Measurements from ENCODE around the gene SERPING1. TPM values are rescaled to one million over a fixed set of nuclear protein-coding genes. Genes with fewer than 3 reads are reported as not detected.

The SERPING1 gene
- total and polyA plus RNA-seq, 2 donors (not counting 3 experiments of a cell fraction or from before 2014, with no cell fraction given) = 0.30 TPM; not detected in 1

DNA sequence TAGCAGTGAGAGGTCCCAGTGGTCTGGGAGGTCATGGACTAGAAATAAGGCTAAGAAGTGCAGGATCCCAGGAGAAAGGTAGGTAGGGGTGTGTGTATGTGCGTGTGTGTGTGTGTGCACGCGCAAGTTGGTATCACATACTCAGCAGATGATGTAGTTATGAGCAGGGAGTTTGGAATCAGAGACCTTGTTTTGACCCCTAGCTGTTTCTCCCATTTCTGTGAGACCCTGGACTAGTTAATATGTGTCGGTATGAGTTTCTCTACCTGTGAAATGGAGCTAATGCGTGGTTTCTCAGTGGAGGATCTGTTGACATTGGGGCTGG, 1.3 kb downstream of the SERPING1 start:
- ChIA-PET CTCF (interaction anchor here (1.1 to 1.6 kb wide), 2 partner anchors 31 to 42 kb away, joined by 4 read pairs; partner anchors contain the start of gene UBE2L6), POLR2A (no interaction called here)
- dilution Hi-C loops (cut with MboI; ENCODE audit: extremely low pct_ligation_motif_present, low sequenced_read_pairs) = no loop called here
- Histone ChIP-seq H3K4me2 (ENCODE audit: insufficient read depth, low read length) (no peak overlapping the region), H3K9me1 (replicated peaks; ENCODE audit: control insufficient read depth, extremely low read depth, insufficient read depth, low read length) (no peaks in the 10 kb centered on the region), H2AFZ (ENCODE audit: low read depth, low read length) (no peak overlapping the region), H3K79me2 (ENCODE audit: control insufficient read depth, insufficient read depth, low read length) (no peaks in the 10 kb centered on the region), H3K27ac (ENCODE audit: insufficient read depth, low read depth, low read length) (no peak overlapping the region), H3K4me3 (replicated peaks in 1 of 3; ENCODE audit: insufficient read depth in 1 of 3, low read depth in 1 of 3, low read length in 3 of 3) (no peak overlapping the region), H4K20me1 (replicated peaks; ENCODE audit: control insufficient read depth, extremely low read depth, insufficient read depth, low read length) (no peaks in the 10 kb centered on the region), H3K9me3 (replicated peaks; ENCODE audit: control insufficient read depth, insufficient read depth, low read length) (no peaks in the 10 kb centered on the region), H3K27me3 (ENCODE audit: control insufficient read depth in 2 of 2, insufficient read depth in 2 of 2, low read length in 2 of 2) (peaks cover 22 to 31% of the 10 kb centered on the region in 2 experiments), H3K4me1 (ENCODE audit: control insufficient read depth, extremely low read depth, insufficient read depth, low read length) (no peaks in the 10 kb centered on the region), H3K36me3 (ENCODE audit: control insufficient read depth in 2 of 2, extremely low read depth in 1 of 2, insufficient read depth in 2 of 2, low read length in 2 of 2) (no peaks in the 10 kb centered on the region), H3K9ac (replicated peaks; ENCODE audit: extremely low read depth, insufficient read depth, low read length) (no peak overlapping the region)
- FAIRE-seq = no peak
- intact Hi-C loops (cut with micrococcal nuclease) = no loop called here
- no peak for DNase-seq (ENCODE audit: low read depth, low spot score)
- TF ChIP-seq POLR2AphosphoS5 (IDR thresholded peaks at IDR 0.05; ENCODE audit: insufficient read depth, low read depth, low read length) (no peak), MYC (IDR thresholded peaks at IDR 0.05; ENCODE audit: low read depth, low read length) (no peak), FOS (IDR thresholded peaks at IDR 0.05; ENCODE audit: borderline replicate concordance, insufficient read depth, low read length) (no peak), EZH2 (IDR thresholded peaks at IDR 0.05; ENCODE audit: borderline replicate concordance, low read depth, low read length, severe bottlenecking) (no peak), GATA2 (IDR thresholded peaks at IDR 0.05; ENCODE audit: insufficient read depth, insufficient read length, low read depth, low read length) (no peak), JUN (IDR thresholded peaks at IDR 0.05; ENCODE audit: borderline replicate concordance, insufficient read depth, insufficient read length, low read depth) (no peak), POLR2A (IDR thresholded peaks at IDR 0.05; ENCODE audit: low read depth, low read length) (no peak)
- TF ChIP-seq, protein P1, sequence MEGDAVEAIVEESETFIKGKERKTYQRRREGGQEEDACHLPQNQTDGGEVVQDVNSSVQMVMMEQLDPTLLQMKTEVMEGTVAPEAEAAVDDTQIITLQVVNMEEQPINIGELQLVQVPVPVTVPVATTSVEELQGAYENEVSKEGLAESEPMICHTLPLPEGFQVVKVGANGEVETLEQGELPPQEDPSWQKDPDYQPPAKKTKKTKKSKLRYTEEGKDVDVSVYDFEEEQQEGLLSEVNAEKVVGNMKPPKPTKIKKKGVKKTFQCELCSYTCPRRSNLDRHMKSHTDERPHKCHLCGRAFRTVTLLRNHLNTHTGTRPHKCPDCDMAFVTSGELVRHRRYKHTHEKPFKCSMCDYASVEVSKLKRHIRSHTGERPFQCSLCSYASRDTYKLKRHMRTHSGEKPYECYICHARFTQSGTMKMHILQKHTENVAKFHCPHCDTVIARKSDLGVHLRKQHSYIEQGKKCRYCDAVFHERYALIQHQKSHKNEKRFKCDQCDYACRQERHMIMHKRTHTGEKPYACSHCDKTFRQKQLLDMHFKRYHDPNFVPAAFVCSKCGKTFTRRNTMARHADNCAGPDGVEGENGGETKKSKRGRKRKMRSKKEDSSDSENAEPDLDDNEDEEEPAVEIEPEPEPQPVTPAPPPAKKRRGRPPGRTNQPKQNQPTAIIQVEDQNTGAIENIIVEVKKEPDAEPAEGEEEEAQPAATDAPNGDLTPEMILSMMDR (IDR thresholded peaks at IDR 0.05; ENCODE audit: extremely low read depth in 1 of 2, insufficient read depth in 1 of 2, low read depth in 1 of 2, low read length in 2 of 2) = no peak
- TF ChIP-seq, protein P2, sequence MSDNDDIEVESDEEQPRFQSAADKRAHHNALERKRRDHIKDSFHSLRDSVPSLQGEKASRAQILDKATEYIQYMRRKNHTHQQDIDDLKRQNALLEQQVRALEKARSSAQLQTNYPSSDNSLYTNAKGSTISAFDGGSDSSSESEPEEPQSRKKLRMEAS (IDR thresholded peaks at IDR 0.05; ENCODE audit: insufficient read depth, insufficient read length) = no peak
- BruUV-seq (replicated peaks) = no TSS peak

Data from endothelial cell of umbilical vein (primary cell).